ENCODE measurements around the gene STEEP1. TPM values are rescaled to one million over a fixed set of nuclear protein-coding genes. Genes with fewer than 3 reads are reported as not detected.

The STEEP1 gene
- 26.8 and 32.5 TPM in 2 replicates for total RNA-seq

GRCh38 chrX:119565107-119565663, at the start of gene STEEP1:
STEEP1 (minus strand) TSS chrX:119565409; CDS start chrX:119565355, 54 bp downstream.
- peak within 1 kb of the TSS; percentile 75 for H3K4me3 ChIP-seq (ENCODE audit: low read depth, low read length)
- TF ChIP-seq CTCF (IDR thresholded peaks at IDR 0.05; ENCODE audit: insufficient read depth, low read depth, low read length), result no peak
- peak; percentile 94 for DNase-seq (ENCODE audit: low read depth)

DNA sequence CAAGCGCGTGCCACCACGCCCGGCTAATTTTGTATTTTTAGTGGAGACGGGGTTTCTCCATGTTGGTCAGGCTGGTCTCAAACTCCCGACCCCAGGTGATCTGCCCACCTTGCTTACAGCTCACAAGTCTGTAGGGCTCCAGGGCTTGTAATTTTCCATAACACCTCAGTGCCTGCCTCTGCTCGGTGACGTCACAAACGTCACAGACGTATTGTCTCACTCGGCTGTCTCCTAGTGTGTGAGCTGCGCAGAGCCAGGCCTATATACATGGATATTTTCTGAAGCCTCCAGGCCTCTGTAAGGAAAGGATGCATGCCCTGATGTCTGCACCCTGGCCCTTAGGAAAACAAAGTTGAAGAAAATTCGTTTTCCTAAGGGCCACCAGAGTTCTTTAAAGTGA, 49.6 kb upstream of the STEEP1 start:
- no peak overlapping the region for H3K4me3 ChIP-seq (ENCODE audit: low read depth, low read length)
- DNase-seq (ENCODE audit: low read depth), result no peak
- no peak for TF ChIP-seq CTCF (IDR thresholded peaks at IDR 0.05; ENCODE audit: insufficient read depth, low read depth, low read length)

- no peak for TF ChIP-seq CTCF (IDR thresholded peaks at IDR 0.05; ENCODE audit: insufficient read depth, low read depth, low read length)
- H3K4me3 ChIP-seq (ENCODE audit: low read depth, low read length), result peak overlapping the region; percentile 81
- no peak for DNase-seq (ENCODE audit: low read depth)
These were observed 41.8 kb upstream of the STEEP1 start for GRCh38 chrX:119607018-119607389.

DNA sequence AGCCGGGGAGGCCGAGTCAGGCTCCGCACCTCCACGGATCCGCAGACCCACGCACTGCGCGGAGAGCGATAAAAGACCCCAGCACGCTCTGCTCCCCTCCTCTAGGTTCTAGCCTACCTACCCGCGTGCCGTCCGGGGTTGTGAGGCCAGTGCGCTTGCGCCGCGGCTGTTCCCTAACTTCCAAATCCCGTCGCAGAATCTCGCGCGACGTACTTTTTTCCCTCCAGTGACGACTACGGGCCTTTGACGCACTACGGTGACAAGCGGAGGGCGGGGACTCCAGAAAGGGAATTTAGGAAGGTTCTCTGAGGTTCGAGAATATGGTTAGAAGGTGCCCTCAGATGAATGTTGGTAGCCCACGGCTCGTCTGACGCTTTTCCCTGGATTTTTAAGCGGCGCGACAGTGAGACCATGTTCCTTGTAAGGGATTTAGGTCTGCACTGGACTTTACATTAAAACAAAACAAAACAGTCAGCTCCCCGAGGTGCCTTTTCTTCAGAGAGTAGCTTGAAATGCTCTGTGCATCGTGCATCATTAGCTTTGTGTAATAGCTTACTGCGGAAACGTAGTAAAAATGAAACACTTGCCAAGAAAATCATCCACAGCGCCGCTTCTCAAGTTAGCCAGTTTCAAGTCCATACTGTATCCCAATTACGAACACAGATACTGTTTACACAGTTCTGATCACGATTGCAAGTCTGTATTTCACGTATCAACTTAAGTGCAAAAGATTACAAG, 41.2 kb upstream of the STEEP1 start, which contains the start of gene NKRF:
Gene NKRF, minus strand, starts transcription at position 145 of the 738 bp plus-strand sequence.
- no peak for TF ChIP-seq CTCF (IDR thresholded peaks at IDR 0.05; ENCODE audit: insufficient read depth, low read depth, low read length)

DNA sequence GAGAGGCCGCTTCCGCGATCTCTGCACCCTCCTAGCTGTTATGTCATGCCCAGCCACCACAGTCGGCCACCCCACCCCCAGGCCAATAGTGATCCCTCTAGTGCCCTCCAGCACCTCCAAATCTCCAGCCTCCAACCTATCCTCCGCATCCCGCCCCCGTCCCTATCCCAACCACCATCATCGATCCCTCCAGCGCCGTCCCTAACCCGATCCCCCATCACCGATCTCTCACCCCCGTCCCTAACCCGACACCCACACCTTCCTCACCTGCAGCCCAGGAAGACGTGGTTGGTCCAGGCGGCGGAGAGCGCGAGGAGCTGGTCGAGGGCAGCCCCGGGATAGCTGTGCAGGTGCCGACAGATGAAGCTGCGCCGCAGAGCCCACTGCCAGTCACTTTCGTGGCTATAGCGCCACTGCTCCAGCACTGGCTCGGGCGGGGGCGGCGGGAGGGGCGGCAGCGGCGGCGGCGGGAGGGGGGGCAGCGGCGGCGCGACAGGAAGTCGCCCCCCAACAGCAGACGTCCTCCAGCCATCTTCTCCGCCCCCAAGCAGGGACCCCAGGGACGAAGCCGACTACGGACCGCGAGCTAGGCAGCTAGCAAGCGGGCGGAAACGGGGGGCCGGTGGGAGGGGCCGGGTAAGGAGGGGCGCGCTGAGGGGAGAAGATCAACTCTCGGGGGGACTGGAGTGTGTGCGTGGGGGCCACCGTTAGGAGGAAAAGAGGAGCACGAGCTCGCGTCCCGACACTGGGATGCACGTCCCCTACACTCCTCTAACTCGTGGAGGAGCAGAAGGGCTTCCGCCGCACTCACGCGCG, 40.5 kb upstream of the STEEP1 start:
- DNase-seq (ENCODE audit: low read depth), result no peak
- no peak for TF ChIP-seq CTCF (IDR thresholded peaks at IDR 0.05; ENCODE audit: insufficient read depth, low read depth, low read length)
- H3K4me3 ChIP-seq (ENCODE audit: low read depth, low read length), result peak overlapping the region; percentile 81

More for the DNA sequence above, 41.2 kb upstream of the STEEP1 start, which contains the start of gene NKRF:
- DNase-seq (ENCODE audit: low read depth), result peak; percentile 94
- H3K4me3 ChIP-seq (ENCODE audit: low read depth, low read length), result peak within 1 kb of the TSS; percentile 81

GRCh38 chrX:119604766-119605463, 39.7 kb upstream of the STEEP1 start:
- TF ChIP-seq CTCF (IDR thresholded peaks at IDR 0.05; ENCODE audit: insufficient read depth, low read depth, low read length), result no peak
- H3K4me3 ChIP-seq (ENCODE audit: low read depth, low read length), result peak overlapping the region; percentile 81
- no peak for DNase-seq (ENCODE audit: low read depth)
